IPS DF 4.7 (cell line): ENCODE results near the gene FRMPD1.
"Not testable (repeated sequence)": the region's sequence is repeated elsewhere in the genome, so short reads cannot be mapped to it uniquely, and the experiment has no call there.

Experiments used
- DNase-seq: peaks from one replicate; pipeline ENCODE4 v3.0.0-alpha.2; 2013; ENCODE audit warnings: low spot score; ENCODE audit errors: extremely low read depth

FRMPD1 gene

GRCh38 chr9:37739222-37739621 is 88.5 kb downstream of the FRMPD1 start:
- DNase-seq, result no peak

GRCh38 chr9:37740128-37740527 is 89.4 kb downstream of the FRMPD1 start:
- DNase-seq, result no peak

DNA sequence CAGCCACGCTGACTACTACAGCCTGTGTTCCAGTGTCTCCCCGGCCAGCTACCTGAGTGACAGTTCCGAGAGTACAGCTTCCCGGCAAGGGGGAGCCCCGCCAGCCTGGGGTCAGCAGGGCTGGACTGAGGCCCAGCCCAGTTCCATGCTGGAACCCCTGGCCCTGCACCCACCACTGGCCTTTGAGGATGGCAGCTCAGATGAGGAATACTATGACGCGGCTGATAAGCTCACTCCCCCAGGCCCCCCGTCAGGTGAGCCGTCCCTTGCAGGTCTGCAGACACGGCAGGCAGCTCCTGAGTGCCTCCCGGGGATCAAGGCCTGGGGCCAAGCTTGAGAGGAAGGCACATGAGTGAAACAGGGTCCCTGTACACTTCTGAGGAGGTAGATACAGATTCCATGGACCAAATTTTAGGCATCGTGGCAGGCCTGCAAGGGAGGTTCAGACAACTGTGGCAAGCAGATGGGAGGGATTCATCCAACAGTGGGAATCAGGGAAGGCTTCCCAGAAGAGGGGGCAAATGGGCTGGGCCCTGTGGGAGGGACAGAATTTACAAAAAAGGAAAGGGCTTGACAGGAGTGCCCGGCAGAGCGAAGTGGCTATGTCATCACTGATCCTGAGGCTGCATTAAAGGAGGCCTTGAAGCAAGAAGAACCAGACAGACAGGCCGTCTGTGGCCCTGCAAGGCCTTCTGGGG is 90.0 kb downstream of the FRMPD1 start:
- no peak for DNase-seq

DNA sequence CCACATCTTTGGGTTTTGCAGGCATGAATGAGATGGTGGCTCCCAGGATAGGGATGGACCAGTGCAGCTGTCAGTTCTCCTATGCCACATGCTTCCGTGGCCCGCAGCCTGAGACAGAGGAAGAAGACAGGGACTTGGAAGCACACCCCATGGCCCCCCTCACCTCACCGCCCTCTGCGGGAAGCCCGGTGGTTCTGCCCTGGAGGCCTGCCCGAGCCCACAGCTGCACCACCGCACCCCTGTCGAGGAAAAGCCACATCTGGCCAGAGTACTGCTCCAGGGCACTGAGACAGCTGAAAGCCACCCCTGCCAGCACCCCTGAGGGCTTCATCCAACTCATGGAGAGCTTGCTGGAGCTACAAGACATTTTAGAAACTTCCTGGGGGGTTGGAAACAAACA is 95.2 kb downstream of the FRMPD1 start:
- no peak for DNase-seq

DNA sequence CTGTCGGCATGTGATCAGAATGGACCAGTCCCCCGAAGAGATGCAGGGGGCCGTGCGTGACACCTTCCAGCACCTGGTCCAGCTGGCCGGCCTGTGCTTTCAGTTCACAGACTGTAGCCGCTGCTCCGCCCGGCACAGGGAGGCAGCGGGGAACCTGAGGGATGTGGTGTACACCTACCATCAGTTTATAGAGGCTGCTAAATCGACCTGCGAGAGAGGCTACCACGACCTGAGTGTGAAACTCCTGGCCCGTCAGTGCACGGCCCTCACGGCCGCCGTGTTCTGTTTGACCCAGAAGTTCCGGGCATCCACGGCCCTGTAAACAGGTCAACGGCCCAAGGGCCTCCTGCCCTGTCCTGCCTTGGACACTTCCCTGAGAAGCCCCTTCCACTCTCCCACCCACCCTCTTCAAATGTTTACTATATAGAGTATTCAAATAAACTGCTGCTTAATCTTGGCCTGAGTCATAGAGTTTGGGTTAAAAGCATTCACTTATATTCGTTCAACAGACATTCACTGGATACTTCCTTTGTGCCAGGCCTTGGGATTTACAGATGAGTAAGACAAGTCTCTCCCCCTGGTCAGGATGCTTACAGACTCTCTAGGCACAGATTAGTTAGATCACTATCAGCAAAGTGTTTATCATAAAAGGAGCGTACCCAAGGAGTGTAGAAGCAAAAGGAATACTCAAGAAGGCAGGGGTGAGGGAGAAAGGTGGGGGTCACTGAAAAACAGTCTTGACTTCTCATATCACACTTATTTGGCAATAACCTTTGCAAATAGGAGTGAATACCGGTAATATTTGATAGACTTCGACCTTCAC is 95.9 kb downstream of the FRMPD1 start:
- no peak for DNase-seq

- peak; percentile 14 for DNase-seq
Observed at GRCh38 chr9:37747271-37747753, 96.6 kb downstream of the FRMPD1 start.

DNA sequence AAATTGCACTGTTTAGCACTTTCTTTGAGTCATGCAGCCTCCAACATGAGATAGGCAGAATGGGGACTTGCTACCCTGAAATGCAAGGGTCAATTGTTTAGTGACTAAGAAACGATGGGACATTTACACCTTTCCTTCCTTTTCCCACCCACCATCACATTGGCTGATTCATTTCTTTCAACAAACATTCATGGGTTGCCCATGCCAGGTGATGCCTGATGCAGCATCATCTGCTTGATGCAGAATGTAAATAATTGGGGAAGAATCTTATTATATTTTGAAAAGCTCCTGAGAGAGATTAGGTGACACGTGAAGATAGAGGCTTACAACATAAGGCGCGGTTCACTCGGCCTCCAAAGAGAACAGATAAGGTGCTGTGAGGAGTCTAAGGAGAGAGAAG is 98.4 kb downstream of the FRMPD1 start:
- no peak for DNase-seq

- no peak for DNase-seq
Observed at GRCh38 chr9:37751186-37751585, 100.4 kb downstream of the FRMPD1 start.

- not testable (repeated sequence) for DNase-seq
Observed at GRCh38 chr9:37751704-37752103, 101.0 kb downstream of the FRMPD1 start.

- not testable (repeated sequence) for DNase-seq
Observed at GRCh38 chr9:37752112-37752511, 101.4 kb downstream of the FRMPD1 start.

- no peak for DNase-seq
Observed at GRCh38 chr9:37752642-37753488, 102.1 kb downstream of the FRMPD1 start.

- DNase-seq, result peak; percentile 22
Observed at GRCh38 chr9:37753489-37754190, 102.9 kb downstream of the FRMPD1 start, which contains the start of gene TRMT10B. Gene TRMT10B, plus strand, starts transcription at chr9:37753805. Its CDS starts 8,127 bp downstream, at chr9:37761932.

DNA sequence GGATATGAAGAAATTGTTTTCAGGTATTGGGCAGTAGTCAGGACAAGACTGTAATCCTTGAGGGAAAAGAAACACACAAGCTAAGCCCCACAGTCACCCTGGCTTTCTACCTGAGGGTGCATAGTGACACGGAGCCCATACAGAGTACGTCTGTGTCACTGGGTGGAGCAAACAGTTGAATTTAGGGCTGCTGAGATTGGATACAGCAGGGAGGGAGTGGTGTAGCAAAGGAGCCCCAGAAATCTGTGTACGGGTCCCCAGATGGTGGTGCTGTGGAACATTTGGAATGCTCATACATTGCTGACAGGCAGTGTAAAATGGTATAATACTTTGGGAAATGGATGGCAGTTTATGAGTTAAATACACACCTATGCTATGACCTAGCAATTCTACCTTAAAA is 108.0 kb downstream of the FRMPD1 start:
- DNase-seq, result no peak

- DNase-seq, result no peak
Observed at GRCh38 chr9:37760416-37761161, 109.8 kb downstream of the FRMPD1 start.

DNA sequence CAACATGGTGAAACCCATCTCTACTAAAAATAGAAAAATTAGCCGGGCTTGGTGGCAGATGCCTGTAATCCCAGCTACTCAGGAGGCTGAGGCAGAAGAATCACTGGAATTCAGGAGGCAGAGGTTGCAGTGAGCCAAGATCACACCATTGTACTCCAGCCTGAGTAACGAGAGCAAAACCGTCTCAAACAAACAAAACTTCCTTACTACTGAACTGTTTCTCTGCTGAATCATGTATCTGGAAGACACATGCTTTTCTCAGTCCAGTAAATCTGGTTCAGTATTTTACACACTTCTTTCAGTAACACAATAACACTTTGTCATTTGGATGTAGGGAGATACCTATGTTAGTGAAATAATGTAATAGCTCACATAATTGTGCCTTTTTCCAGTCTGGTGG is 110.8 kb downstream of the FRMPD1 start:
- DNase-seq, result no peak

DNA sequence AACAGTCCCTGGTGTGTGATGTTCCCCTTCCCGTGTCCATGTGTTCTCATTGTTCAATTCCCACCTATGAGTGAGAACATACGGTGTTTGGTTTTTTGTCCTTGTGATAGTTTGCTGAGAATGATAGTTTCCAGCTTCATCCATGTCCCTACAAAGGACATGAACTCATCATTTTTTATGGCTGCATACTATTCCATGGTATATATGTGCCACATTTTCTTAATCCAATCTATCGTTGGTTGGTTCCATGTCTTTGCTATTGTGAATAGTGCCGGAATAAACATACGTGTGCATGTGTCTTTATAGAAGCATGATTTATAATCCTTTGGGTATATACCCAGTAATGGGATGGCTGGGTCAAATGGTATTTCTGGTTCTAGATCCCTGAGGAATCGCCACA is 114.5 kb downstream of the FRMPD1 start:
- not testable (repeated sequence) for DNase-seq

DNA sequence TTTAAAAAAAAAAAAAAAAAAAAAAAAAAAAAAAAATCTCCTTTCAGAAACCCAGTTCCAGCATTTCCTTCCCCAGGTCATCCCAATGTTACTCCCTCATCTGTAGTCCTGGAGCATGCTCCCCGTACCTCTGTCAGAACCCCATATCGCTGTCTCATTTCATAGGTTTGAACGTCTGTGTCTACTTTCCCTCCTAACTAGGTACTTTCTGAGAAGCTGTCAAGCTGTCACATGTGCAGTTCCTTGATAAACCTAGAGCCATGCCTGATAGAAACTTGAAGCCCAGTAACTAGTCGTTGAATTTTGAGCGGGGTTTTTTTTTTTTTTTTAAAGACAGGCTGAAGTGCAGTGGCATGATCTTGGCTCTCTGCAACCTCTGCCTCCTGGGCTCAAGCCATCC is 118.6 kb downstream of the FRMPD1 start:
- DNase-seq, result no peak

DNA sequence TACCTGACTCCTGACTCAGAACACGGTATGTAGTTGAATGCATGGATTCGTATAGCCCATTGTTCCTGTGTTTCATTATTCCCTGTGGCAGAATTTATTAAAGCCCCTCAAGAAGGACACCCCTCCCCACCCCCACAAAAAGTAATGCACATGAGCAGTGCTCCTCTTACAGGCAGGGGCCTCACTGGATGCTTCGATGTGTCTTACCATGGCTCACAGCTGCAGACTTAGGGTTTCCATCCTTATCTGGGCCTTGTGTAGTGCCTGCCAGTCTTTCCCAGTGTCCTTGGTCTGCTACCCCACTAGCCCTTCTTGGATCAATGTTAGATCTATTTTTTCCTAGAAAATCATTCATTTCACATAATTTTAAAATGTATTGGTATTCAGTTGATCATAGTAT is 119.2 kb downstream of the FRMPD1 start:
- DNase-seq, result no peak

DNA sequence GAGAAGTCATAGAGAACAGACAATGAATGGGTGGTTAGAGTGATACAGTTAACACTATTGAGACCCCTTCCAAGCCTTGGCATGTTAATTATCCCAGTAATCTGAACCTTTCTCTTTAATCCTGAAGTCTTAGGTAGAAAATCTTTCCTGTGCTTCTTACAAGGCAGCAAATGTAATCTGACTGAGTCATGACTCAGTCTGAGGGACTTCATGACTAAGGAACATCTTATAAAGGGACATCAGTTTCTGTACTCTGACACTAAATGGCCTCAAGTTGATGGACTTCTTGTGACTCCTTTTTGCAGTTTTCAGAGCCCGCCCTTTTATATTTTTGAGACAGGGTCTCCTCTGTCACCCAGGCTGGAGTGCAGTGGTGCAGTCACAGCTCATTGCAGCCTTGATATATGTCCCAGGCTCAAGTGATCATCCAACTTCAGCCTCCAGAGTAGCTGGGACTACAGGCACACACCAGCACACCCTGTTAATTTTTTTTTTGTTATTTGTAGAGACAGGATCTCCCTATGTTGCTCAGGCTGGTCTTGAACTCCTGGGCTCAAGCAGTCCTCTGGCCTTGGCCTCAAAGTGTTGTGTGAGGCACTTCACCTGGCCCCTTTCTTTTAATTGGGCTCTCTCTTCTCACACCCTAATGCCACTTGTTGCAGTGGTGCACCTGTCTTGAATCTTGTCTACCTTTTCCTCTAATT is 124.6 kb downstream of the FRMPD1 start:
- no peak for DNase-seq

DNA sequence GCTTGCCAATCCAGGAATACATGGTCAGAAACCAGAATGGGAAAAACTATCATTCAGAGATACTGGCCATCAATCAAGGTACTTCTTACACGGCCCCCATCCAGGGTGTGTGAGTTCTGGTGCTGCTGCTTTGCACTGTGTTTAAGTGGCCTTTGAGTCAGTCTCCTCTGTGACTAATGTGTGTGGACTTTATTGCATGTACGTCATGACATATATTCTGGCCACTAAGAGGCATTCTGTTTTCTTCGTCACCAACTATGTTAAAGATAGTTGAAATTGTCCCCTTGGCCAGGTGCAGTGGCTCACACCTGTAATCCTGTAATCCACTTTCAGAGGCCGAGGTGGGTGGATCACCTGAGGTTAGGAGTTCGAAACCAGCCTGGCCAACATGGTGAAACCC is 125.6 kb downstream of the FRMPD1 start:
- no peak for DNase-seq
